ENCODE measurements around the gene FAM163B.

DNA sequence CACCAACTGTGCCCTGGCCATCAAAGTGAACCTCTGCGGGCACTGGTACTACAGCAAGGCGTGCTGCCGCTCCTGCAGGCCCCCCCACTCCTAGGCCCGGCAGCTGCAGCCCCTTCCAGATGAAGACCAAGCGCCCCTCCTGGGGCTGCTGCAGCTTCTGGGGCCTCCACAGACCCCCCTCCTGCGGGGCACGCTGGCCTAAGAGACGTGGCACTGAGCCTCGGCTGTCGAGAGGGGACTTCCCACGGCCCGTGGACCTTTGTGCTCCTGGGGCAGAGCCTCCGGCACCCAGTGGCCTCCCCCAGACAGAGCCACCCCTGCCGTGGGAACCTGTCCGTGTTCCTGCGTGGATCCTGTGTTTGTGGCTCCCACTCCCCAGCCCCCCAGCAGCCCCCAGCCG, 34.4 kb downstream of the FAM163B start:
- TF ChIP-seq CTCF (IDR thresholded peaks at IDR 0.05 in 8 of 11, conservative IDR thresholded peaks at IDR 0.05 in 3 of 11) (no peak), POLR2AphosphoS5 (IDR thresholded peaks at IDR 0.05) (no peak), POLR2A (IDR thresholded peaks at IDR 0.05) (no peak)
